HEK293 (cell line): ENCODE results near the gene UBASH3B.

ENCODE experiments used
- CTCF ChIA-PET: fragments of 350-600 bp; formaldehyde crosslinking; extraction: SDS; loops from one replicate; lab custom pipeline; 2021; ENCODE audit warnings: antibody characterized with exemption; lab: Yijun Ruan, JAX
- POLR2A ChIA-PET: fragments of 300-600 bp; formaldehyde crosslinking; extraction: SDS; loops from one replicate; lab custom pipeline; 2020; ENCODE audit warnings: antibody characterized with exemption, inconsistent platforms; lab: Yijun Ruan, JAX
- H3K27ac ChIP-seq: fragments of 200-500 bp; sonication (Bioruptor generic); 2 replicates; pipeline ENCODE4 v1.5.1; 2014; ENCODE audit warnings: low read depth, low read length, control low read depth, inconsistent platforms; ENCODE audit errors: extremely low read depth
- H3K36me3 ChIP-seq, 2 experiments: fragments of 200-500 bp in 1 of 2; sonication (Bioruptor generic) in 1 of 2; 1 replicate in 1 of 2; 2 replicates in 1 of 2; pipeline ENCODE4 v1.5.1; 2014 to 2017; ENCODE audit warnings: inconsistent platforms in 2 of 2, low read length in 2 of 2; ENCODE audit not compliant: control insufficient read depth in 2 of 2, insufficient read depth in 1 of 2
- H3K4me1 ChIP-seq: fragments of 200-500 bp; sonication (Bioruptor generic); 2 replicates; pipeline ENCODE4 v1.5.1; 2014; ENCODE audit warnings: mild to moderate bottlenecking, low read length, inconsistent platforms; ENCODE audit not compliant: control insufficient read depth, insufficient read depth
- H3K4me3 ChIP-seq: 2 replicates; pipeline ENCODE4 v1.5.1; 2011; ENCODE audit warnings: low read depth, mild to moderate bottlenecking, control low read depth, low read length, moderate library complexity
- H3K9me3 ChIP-seq: fragments of 200-500 bp; sonication (Bioruptor generic); 2 replicates; pipeline ENCODE4 v1.5.1; 2014; ENCODE audit warnings: low read depth, low read length, inconsistent platforms; ENCODE audit not compliant: control insufficient read depth, insufficient read depth
- EGR2 ChIP-seq: fragments of 450-650 bp; formaldehyde crosslinking; IDR thresholded peaks from 2 replicates; pipeline ENCODE4 v1.5.1; 2016; ENCODE audit warnings: low read depth, missing biosample characterization, missing genetic modification characterization
- ZEB2 ChIP-seq: fragments of 450-650 bp; formaldehyde crosslinking; IDR thresholded peaks from 2 replicates; pipeline ENCODE4 v1.5.1; 2016; ENCODE audit warnings: missing biosample characterization, missing genetic modification characterization
- ZFHX2 ChIP-seq: fragments of 450-650 bp; formaldehyde crosslinking; conservative IDR thresholded peaks from 2 replicates; pipeline ENCODE4 v1.5.1; 2016; ENCODE audit warnings: missing biosample characterization, missing genetic modification characterization
- ZNF16 ChIP-seq: fragments of 450-650 bp; formaldehyde crosslinking; IDR thresholded peaks from 2 replicates; pipeline ENCODE4 v1.5.1; 2016; ENCODE audit warnings: low read depth, missing biosample characterization, missing genetic modification characterization
- ZNF274 ChIP-seq, 2 experiments: fragments of 200-500 bp in 1 of 2; fragments of 450-650 bp in 1 of 2; sonication (Bioruptor generic) in 1 of 2; formaldehyde crosslinking in 1 of 2; IDR thresholded peaks; 2 replicates each; pipeline versions ENCODE4 v1.5.1 to v1.6.1; 2014 to 2016; ENCODE audit warnings: borderline replicate concordance in 1 of 2, inconsistent platforms in 1 of 2, low read length in 1 of 2, missing biosample characterization in 1 of 2, missing genetic modification characterization in 1 of 2
- ZNF311 ChIP-seq: fragments of 450-650 bp; formaldehyde crosslinking; IDR thresholded peaks from 2 replicates; pipeline ENCODE4 v1.5.1; 2017; ENCODE audit warnings: missing biosample characterization, missing genetic modification characterization, borderline replicate concordance
- ZNF335 ChIP-seq: fragments of 450-650 bp; formaldehyde crosslinking; conservative IDR thresholded peaks from 2 replicates; pipeline ENCODE4 v1.5.1; 2016; ENCODE audit warnings: missing biosample characterization, missing genetic modification characterization
- ZNF341 ChIP-seq: fragments of 450-650 bp; formaldehyde crosslinking; IDR thresholded peaks from 2 replicates; pipeline ENCODE4; 2016; ENCODE audit warnings: low read depth, missing biosample characterization, missing genetic modification characterization
- ZNF555 ChIP-seq: fragments of 450-650 bp; formaldehyde crosslinking; conservative IDR thresholded peaks from 2 replicates; pipeline ENCODE4 v1.5.1; 2017; ENCODE audit warnings: missing biosample characterization, mild to moderate bottlenecking, missing genetic modification characterization, inconsistent platforms
- ZNF585B ChIP-seq: fragments of 450-650 bp; formaldehyde crosslinking; IDR thresholded peaks from 2 replicates; pipeline ENCODE4 v1.5.1; 2016; ENCODE audit warnings: missing biosample characterization, missing genetic modification characterization
- ZNF610 ChIP-seq: fragments of 450-650 bp; formaldehyde crosslinking; IDR thresholded peaks from 2 replicates; pipeline ENCODE4 v1.5.1; 2016; ENCODE audit warnings: missing biosample characterization, missing genetic modification characterization, borderline replicate concordance
- ZNF777 ChIP-seq: fragments of 450-650 bp; formaldehyde crosslinking; IDR thresholded peaks from 2 replicates; pipeline ENCODE4 v1.5.1; 2017; ENCODE audit warnings: missing biosample characterization, missing genetic modification characterization, borderline replicate concordance
- TF ChIP-seq, protein P1 (sequence below): fragments of 450-650 bp; formaldehyde crosslinking; IDR thresholded peaks from 2 replicates; pipeline ENCODE4 v1.5.1; 2017; ENCODE audit warnings: missing biosample characterization, missing genetic modification characterization
- TF ChIP-seq, protein P2 (sequence below): fragments of 450-650 bp; formaldehyde crosslinking; IDR thresholded peaks from 2 replicates; pipeline ENCODE4 v1.5.1; 2017; ENCODE audit warnings: missing biosample characterization, missing genetic modification characterization
- TF ChIP-seq, protein P3 (sequence below): fragments of 450-650 bp; formaldehyde crosslinking; IDR thresholded peaks from 2 replicates; pipeline ENCODE4 v1.5.1; 2016; ENCODE audit warnings: missing biosample characterization, missing genetic modification characterization
- TF ChIP-seq, protein P4 (sequence below): fragments of 450-650 bp; formaldehyde crosslinking; IDR thresholded peaks from 2 replicates; pipeline ENCODE4 v1.5.1; 2016; ENCODE audit warnings: missing biosample characterization, missing genetic modification characterization, borderline replicate concordance

UBASH3B gene

DNA sequence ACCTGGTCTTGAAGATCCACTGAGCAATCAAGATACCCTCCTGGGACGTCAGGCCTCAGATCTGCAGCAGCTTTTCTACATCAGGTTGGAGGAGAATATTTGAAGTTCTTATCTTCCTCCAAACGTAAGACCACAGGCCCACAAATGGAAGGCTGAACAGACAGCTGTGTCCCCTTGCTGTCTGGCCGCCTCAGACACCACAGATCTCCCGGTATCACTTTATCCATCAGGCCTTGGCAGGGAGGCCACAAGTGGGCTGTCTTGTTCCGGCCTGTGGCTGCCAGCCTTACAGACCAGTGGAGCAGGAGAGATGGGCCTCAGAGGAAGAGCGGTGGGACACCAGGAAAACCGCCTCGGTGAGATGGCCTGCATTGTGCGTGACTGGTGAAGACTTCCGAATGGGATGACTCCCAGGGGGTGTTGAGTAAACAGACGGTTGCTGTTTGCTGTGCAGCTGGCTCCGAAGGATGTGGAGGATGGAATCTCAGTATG is 15.9 kb downstream of the UBASH3B start:
- H3K9me3 ChIP-seq, result no peaks in the 10 kb centered on the region
- POLR2A ChIA-PET, result no interaction called here
- H3K27ac ChIP-seq, result no peak overlapping the region
- TF ChIP-seq EGR2 (tag by site-specific recombination) (no peak), ZFHX2 (tag by site-specific recombination) (no peak), ZNF341 (tag by site-specific recombination) (no peak), ZNF777 (no peak), ZNF335 (tag by site-specific recombination) (no peak), ZNF16 (tag by site-specific recombination) (no peak), ZNF555 (no peak), ZNF585B (tag by site-specific recombination) (no peak), ZNF311 (tag by site-specific recombination) (no peak), ZEB2 (tag by site-specific recombination) (no peak), ZNF274 (IDR thresholded peaks at IDR 0.05; ENCODE audit: low read length) (no peak), ZNF274 (tag by site-specific recombination; IDR thresholded peaks at IDR 0.05; ENCODE audit: borderline replicate concordance) (no peak), ZNF610 (no peak)
- TF ChIP-seq, protein P1, sequence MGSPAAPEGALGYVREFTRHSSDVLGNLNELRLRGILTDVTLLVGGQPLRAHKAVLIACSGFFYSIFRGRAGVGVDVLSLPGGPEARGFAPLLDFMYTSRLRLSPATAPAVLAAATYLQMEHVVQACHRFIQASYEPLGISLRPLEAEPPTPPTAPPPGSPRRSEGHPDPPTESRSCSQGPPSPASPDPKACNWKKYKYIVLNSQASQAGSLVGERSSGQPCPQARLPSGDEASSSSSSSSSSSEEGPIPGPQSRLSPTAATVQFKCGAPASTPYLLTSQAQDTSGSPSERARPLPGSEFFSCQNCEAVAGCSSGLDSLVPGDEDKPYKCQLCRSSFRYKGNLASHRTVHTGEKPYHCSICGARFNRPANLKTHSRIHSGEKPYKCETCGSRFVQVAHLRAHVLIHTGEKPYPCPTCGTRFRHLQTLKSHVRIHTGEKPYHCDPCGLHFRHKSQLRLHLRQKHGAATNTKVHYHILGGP (tag by site-specific recombination), result no peak
- TF ChIP-seq, protein P2, sequence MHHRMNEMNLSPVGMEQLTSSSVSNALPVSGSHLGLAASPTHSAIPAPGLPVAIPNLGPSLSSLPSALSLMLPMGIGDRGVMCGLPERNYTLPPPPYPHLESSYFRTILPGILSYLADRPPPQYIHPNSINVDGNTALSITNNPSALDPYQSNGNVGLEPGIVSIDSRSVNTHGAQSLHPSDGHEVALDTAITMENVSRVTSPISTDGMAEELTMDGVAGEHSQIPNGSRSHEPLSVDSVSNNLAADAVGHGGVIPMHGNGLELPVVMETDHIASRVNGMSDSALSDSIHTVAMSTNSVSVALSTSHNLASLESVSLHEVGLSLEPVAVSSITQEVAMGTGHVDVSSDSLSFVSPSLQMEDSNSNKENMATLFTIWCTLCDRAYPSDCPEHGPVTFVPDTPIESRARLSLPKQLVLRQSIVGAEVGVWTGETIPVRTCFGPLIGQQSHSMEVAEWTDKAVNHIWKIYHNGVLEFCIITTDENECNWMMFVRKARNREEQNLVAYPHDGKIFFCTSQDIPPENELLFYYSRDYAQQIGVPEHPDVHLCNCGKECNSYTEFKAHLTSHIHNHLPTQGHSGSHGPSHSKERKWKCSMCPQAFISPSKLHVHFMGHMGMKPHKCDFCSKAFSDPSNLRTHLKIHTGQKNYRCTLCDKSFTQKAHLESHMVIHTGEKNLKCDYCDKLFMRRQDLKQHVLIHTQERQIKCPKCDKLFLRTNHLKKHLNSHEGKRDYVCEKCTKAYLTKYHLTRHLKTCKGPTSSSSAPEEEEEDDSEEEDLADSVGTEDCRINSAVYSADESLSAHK (tag by site-specific recombination), result no peak
- TF ChIP-seq, protein P3, sequence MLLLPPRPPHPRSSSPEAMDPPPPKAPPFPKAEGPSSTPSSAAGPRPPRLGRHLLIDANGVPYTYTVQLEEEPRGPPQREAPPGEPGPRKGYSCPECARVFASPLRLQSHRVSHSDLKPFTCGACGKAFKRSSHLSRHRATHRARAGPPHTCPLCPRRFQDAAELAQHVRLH (tag by site-specific recombination), result no peak
- TF ChIP-seq, protein P4, sequence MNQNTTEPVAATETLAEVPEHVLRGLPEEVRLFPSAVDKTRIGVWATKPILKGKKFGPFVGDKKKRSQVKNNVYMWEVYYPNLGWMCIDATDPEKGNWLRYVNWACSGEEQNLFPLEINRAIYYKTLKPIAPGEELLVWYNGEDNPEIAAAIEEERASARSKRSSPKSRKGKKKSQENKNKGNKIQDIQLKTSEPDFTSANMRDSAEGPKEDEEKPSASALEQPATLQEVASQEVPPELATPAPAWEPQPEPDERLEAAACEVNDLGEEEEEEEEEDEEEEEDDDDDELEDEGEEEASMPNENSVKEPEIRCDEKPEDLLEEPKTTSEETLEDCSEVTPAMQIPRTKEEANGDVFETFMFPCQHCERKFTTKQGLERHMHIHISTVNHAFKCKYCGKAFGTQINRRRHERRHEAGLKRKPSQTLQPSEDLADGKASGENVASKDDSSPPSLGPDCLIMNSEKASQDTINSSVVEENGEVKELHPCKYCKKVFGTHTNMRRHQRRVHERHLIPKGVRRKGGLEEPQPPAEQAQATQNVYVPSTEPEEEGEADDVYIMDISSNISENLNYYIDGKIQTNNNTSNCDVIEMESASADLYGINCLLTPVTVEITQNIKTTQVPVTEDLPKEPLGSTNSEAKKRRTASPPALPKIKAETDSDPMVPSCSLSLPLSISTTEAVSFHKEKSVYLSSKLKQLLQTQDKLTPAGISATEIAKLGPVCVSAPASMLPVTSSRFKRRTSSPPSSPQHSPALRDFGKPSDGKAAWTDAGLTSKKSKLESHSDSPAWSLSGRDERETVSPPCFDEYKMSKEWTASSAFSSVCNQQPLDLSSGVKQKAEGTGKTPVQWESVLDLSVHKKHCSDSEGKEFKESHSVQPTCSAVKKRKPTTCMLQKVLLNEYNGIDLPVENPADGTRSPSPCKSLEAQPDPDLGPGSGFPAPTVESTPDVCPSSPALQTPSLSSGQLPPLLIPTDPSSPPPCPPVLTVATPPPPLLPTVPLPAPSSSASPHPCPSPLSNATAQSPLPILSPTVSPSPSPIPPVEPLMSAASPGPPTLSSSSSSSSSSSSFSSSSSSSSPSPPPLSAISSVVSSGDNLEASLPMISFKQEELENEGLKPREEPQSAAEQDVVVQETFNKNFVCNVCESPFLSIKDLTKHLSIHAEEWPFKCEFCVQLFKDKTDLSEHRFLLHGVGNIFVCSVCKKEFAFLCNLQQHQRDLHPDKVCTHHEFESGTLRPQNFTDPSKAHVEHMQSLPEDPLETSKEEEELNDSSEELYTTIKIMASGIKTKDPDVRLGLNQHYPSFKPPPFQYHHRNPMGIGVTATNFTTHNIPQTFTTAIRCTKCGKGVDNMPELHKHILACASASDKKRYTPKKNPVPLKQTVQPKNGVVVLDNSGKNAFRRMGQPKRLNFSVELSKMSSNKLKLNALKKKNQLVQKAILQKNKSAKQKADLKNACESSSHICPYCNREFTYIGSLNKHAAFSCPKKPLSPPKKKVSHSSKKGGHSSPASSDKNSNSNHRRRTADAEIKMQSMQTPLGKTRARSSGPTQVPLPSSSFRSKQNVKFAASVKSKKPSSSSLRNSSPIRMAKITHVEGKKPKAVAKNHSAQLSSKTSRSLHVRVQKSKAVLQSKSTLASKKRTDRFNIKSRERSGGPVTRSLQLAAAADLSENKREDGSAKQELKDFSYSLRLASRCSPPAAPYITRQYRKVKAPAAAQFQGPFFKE (tag by site-specific recombination), result no peak
- TF ChIP-seq, all 188 proteins: peak for 0
- Histone ChIP-seq H3K4me1 (no peaks in the 10 kb centered on the region), H3K36me3 (peaks cover 0 to 7% of the 10 kb centered on the region in 2 experiments; a peak in 1 of 3 replicates), H3K4me3 (no peak overlapping the region)
- CTCF ChIA-PET, result no interaction called here
